Sigmoid colon (tissue), 4 donors: Measurements from ENCODE around the gene ALKBH2.

Source experiments
- CTCF ChIP-seq, 4 experiments: fragments of 450-650 bp in 3 of 4; fragments of 200-600 bp in 1 of 4; IDR thresholded peaks; one replicate each; pipeline ENCODE4 v1.5.1; 2016 to 2019; ENCODE audit warnings: antibody characterized with exemption in 4 of 4, mild to moderate bottlenecking in 3 of 4, moderate library complexity in 2 of 4
- POLR2A ChIP-seq, 2 donors: fragments of 450-650 bp; IDR thresholded peaks; one replicate each; pipeline ENCODE4 v1.6.1; 2016; ENCODE audit warnings: antibody characterized with exemption in 2 of 2, mild to moderate bottlenecking in 2 of 2, moderate library complexity in 2 of 2
- POLR2AphosphoS5 ChIP-seq, 4 donors: sonication (generic); formaldehyde crosslinking; IDR thresholded peaks; one replicate each; pipeline ENCODE4 v1.6.1; 2017; ENCODE audit warnings: antibody characterized with exemption in 4 of 4

- TF ChIP-seq POLR2A (IDR thresholded peaks at IDR 0.05) (peak in 1 of 2 donors; percentile 4), CTCF (IDR thresholded peaks at IDR 0.05) (no peak), POLR2AphosphoS5 (IDR thresholded peaks at IDR 0.05) (peak; percentile 71 to 87 (median 78))
Measured at GRCh38 chr12:109115758-109116610, 22.7 kb upstream of the ALKBH2 start, which contains the start of gene ACACB.
